SW480 (cell line): Measurements from ENCODE around the gene CAB39.
"Not testable (repeated sequence)": the region's sequence is repeated elsewhere in the genome, so short reads cannot be mapped to it uniquely, and the experiment has no call there.

Experiments
- DNase-seq: peaks from one replicate; pipeline ENCODE4 v3.0.0-alpha.2; 2016; ENCODE audit warnings: low spot score

CAB39 gene

GRCh38 chr2:230684270-230685168 is 28.1 kb upstream of the CAB39 start:
- DNase-seq, result peak; percentile 81

- DNase-seq, result no peak
These were observed 27.5 kb upstream of the CAB39 start for GRCh38 chr2:230685178-230685577.

GRCh38 chr2:230687498-230687897 is 25.1 kb upstream of the CAB39 start:
- DNase-seq, result peak; percentile 66

GRCh38 chr2:230688490-230688889 is 24.2 kb upstream of the CAB39 start:
- no peak for DNase-seq

GRCh38 chr2:230690439-230690838 is 22.2 kb upstream of the CAB39 start:
- no peak for DNase-seq

GRCh38 chr2:230691005-230691647 is 21.5 kb upstream of the CAB39 start:
- DNase-seq, result peak; percentile 95

GRCh38 chr2:230692760-230693159 is 19.9 kb upstream of the CAB39 start:
- no peak for DNase-seq

GRCh38 chr2:230693411-230693810 is 19.2 kb upstream of the CAB39 start:
- no peak for DNase-seq

- no peak for DNase-seq
These were observed 18.4 kb upstream of the CAB39 start for GRCh38 chr2:230694241-230694640.

- no peak for DNase-seq
These were observed 17.1 kb upstream of the CAB39 start for GRCh38 chr2:230695551-230695950.

- no peak for DNase-seq
These were observed 16.0 kb upstream of the CAB39 start for GRCh38 chr2:230696670-230697069.

GRCh38 chr2:230697676-230698075 is 15.0 kb upstream of the CAB39 start:
- peak; percentile 68 for DNase-seq

- not testable (repeated sequence) for DNase-seq
These were observed 13.9 kb upstream of the CAB39 start for GRCh38 chr2:230698753-230699152.

- no peak for DNase-seq
These were observed 12.2 kb upstream of the CAB39 start for GRCh38 chr2:230700447-230700846.

- no peak for DNase-seq
These were observed 11.3 kb upstream of the CAB39 start for GRCh38 chr2:230701308-230701707.

GRCh38 chr2:230702457-230702856 is 10.2 kb upstream of the CAB39 start:
- not testable (repeated sequence) for DNase-seq

GRCh38 chr2:230703514-230703913 is 9.1 kb upstream of the CAB39 start:
- no peak for DNase-seq

GRCh38 chr2:230706053-230706521 is 6.6 kb upstream of the CAB39 start:
- DNase-seq, result peak; percentile 86

GRCh38 chr2:230706966-230707365 is 5.7 kb upstream of the CAB39 start:
- no peak for DNase-seq

GRCh38 chr2:230708204-230708603 is 4.4 kb upstream of the CAB39 start:
- no peak for DNase-seq

GRCh38 chr2:230711224-230711623 is 1.4 kb upstream of the CAB39 start:
- no peak for DNase-seq

- DNase-seq, result no peak
These were observed 891 bp downstream of the CAB39 start for GRCh38 chr2:230713331-230714135.

- DNase-seq, result peak; percentile 41
These were observed 1.5 kb downstream of the CAB39 start for GRCh38 chr2:230714136-230714480.
